WTC11 (cell line): ENCODE data around the gene LCN15. TPM values are rescaled to one million over a fixed set of nuclear protein-coding genes. Genes with fewer than 3 reads are reported as not detected.

Experiments
- ATAC-seq: fragments of 200-7000 bp; cut with Tn5 transposase; 2 replicates; pipeline ENCODE4 v1.10.0; 2021; ENCODE audit warnings: mild to moderate bottlenecking, moderate library complexity
- CTCF ChIA-PET: fragments of 300-600 bp; sonication (Branson Sonifier 250); formaldehyde crosslinking; loops from one replicate; lab custom pipeline; 2021; ENCODE audit warnings: antibody characterized with exemption; lab: Charles Lee
- POLR2A ChIA-PET: fragments of 350-600 bp; sonication (Branson Sonifier 250); formaldehyde crosslinking; loops from one replicate; lab custom pipeline; 2021; ENCODE audit warnings: antibody characterized with exemption; lab: Charles Lee
- DNase-seq: peaks from one replicate; pipeline ENCODE4 v3.0.0; 2021; ENCODE audit warnings: low spot score
- H3K27ac Mint-ChIP-seq: 2 replicates; pipeline ENCODE4 v1.8.0; 2021; ENCODE audit warnings: mixed read lengths
- H3K27me3 Mint-ChIP-seq: 2 replicates; pipeline ENCODE4 v1.8.0; 2021; ENCODE audit warnings: low read depth, mild to moderate bottlenecking, moderate library complexity, mixed read lengths
- H3K36me3 Mint-ChIP-seq: 2 replicates; pipeline ENCODE4 v1.8.0; 2021; ENCODE audit warnings: mixed read lengths
- H3K4me1 Mint-ChIP-seq: 2 replicates; pipeline ENCODE4 v1.8.0; 2022; ENCODE audit warnings: mixed read lengths
- H3K4me3 Mint-ChIP-seq: 2 replicates; pipeline ENCODE4 v1.8.0; 2021; ENCODE audit warnings: mild to moderate bottlenecking, moderate library complexity, mixed read lengths
- H3K9me3 Mint-ChIP-seq: 2 replicates; pipeline ENCODE4 v1.8.0; 2021; ENCODE audit warnings: mixed read lengths
- CDX4 ChIP-seq: fragments of 250-450 bp; sonication (Bioruptor Pico); IDR thresholded peaks from 2 replicates; pipeline ENCODE4 v1.9.0; 2021; ENCODE audit warnings: moderate library complexity, mild to moderate bottlenecking, inconsistent platforms, borderline replicate concordance
- E2F4 ChIP-seq: sonication (generic); formaldehyde crosslinking; IDR thresholded peaks from 2 replicates; pipeline ENCODE4 v1.8.1; 2022; ENCODE audit warnings: low read depth, mild to moderate bottlenecking, moderate library complexity, missing genetic modification reagents, borderline replicate concordance
- EMX1 ChIP-seq: fragments of 250-450 bp; sonication (Bioruptor Pico); IDR thresholded peaks from 2 replicates; pipeline ENCODE4 v1.8.0; 2021; ENCODE audit warnings: mild to moderate bottlenecking
- FOXK1 ChIP-seq: sonication (generic); formaldehyde crosslinking; IDR thresholded peaks from 2 replicates; pipeline ENCODE4 v1.8.0; 2022; ENCODE audit warnings: mild to moderate bottlenecking, moderate library complexity, missing genetic modification reagents
- JUN ChIP-seq: sonication (generic); formaldehyde crosslinking; IDR thresholded peaks from 2 replicates; pipeline ENCODE4 v1.8.0; 2023; ENCODE audit warnings: mild to moderate bottlenecking, missing genetic modification reagents
- MAX ChIP-seq: sonication (generic); formaldehyde crosslinking; IDR thresholded peaks from 2 replicates; pipeline ENCODE4 v1.8.0; 2022; ENCODE audit warnings: mild to moderate bottlenecking, missing genetic modification reagents
- MLX ChIP-seq: sonication (generic); formaldehyde crosslinking; IDR thresholded peaks from 2 replicates; pipeline ENCODE4 v1.8.1; 2023; ENCODE audit warnings: mild to moderate bottlenecking, missing genetic modification reagents, moderate library complexity
- NFATC4 ChIP-seq: fragments of 250-450 bp; sonication (Bioruptor Pico); IDR thresholded peaks from 2 replicates; pipeline ENCODE4 v1.9.0; 2021; ENCODE audit warnings: mild to moderate bottlenecking
- RELA ChIP-seq: sonication (generic); formaldehyde crosslinking; IDR thresholded peaks from 2 replicates; pipeline ENCODE4 v1.8.1; 2022; ENCODE audit warnings: missing genetic modification reagents, mild to moderate bottlenecking, borderline replicate concordance
- SMAD4 ChIP-seq: sonication (generic); formaldehyde crosslinking; IDR thresholded peaks from 2 replicates; pipeline ENCODE4 v1.8.0; 2022; ENCODE audit warnings: mild to moderate bottlenecking, missing genetic modification reagents
- SOX15 ChIP-seq: fragments of 250-450 bp; sonication (Bioruptor Pico); IDR thresholded peaks from 2 replicates; pipeline ENCODE4 v1.9.0; 2021; ENCODE audit warnings: mild to moderate bottlenecking
- SP1 ChIP-seq: sonication (generic); formaldehyde crosslinking; conservative IDR thresholded peaks from 2 replicates; pipeline ENCODE4 v1.8.1; 2022; ENCODE audit warnings: missing genetic modification reagents
- STAT6 ChIP-seq: sonication (generic); formaldehyde crosslinking; conservative IDR thresholded peaks from 2 replicates; pipeline ENCODE4 v1.8.1; 2023; ENCODE audit warnings: mild to moderate bottlenecking, low read depth, missing genetic modification reagents, moderate library complexity
- TEAD4 ChIP-seq: sonication (generic); formaldehyde crosslinking; IDR thresholded peaks from 2 replicates; pipeline ENCODE4 v1.8.0; 2022; ENCODE audit warnings: mild to moderate bottlenecking, missing genetic modification reagents
- TP53 ChIP-seq: sonication (generic); formaldehyde crosslinking; IDR thresholded peaks from 2 replicates; pipeline ENCODE4 v1.8.1; 2023; ENCODE audit warnings: mild to moderate bottlenecking, missing genetic modification reagents
- ZBTB21 ChIP-seq: sonication (generic); formaldehyde crosslinking; IDR thresholded peaks from 2 replicates; pipeline ENCODE4 v1.8.1; 2023; ENCODE audit warnings: mild to moderate bottlenecking, missing genetic modification reagents, borderline replicate concordance
- ZNF219 ChIP-seq: sonication (generic); formaldehyde crosslinking; IDR thresholded peaks from 2 replicates; pipeline ENCODE4 v1.8.0; 2023; ENCODE audit warnings: missing genetic modification reagents, mild to moderate bottlenecking, borderline replicate concordance
- ZNF232 ChIP-seq: sonication (generic); formaldehyde crosslinking; IDR thresholded peaks from 2 replicates; pipeline ENCODE4 v1.8.0; 2022; ENCODE audit warnings: mild to moderate bottlenecking, missing genetic modification reagents
- ZNF512 ChIP-seq: sonication (generic); formaldehyde crosslinking; IDR thresholded peaks from 2 replicates; pipeline ENCODE4 v1.8.1; 2022; ENCODE audit warnings: missing genetic modification reagents, borderline replicate concordance
- total RNA-seq: library from RNA; stranded (reverse); gene quantifications from 3 replicates; pipeline ENCODE4 v1.2.3, GENCODE V29; 2021
- TF ChIP-seq, protein P1 (sequence below): sonication (generic); formaldehyde crosslinking; IDR thresholded peaks from 2 replicates; pipeline ENCODE4 v1.8.1; 2022; ENCODE audit warnings: mild to moderate bottlenecking, moderate library complexity, missing genetic modification reagents
- TF ChIP-seq, protein P2 (sequence below): sonication (generic); formaldehyde crosslinking; IDR thresholded peaks from 2 replicates; pipeline ENCODE4 v1.8.0; 2022; ENCODE audit warnings: mild to moderate bottlenecking, missing genetic modification reagents
- TF ChIP-seq, protein P3 (sequence below): sonication (generic); formaldehyde crosslinking; conservative IDR thresholded peaks from 2 replicates; pipeline ENCODE4 v1.8.1; 2022; ENCODE audit warnings: mild to moderate bottlenecking, missing genetic modification reagents

Gene LCN15
- total RNA-seq, 1 experiment from 2014 or later, result 0.52 TPM

GRCh38 chr9:136790640-136791515 is 26.6 kb upstream of the LCN15 start, which contains the start of gene TMEM141:
Gene TMEM141, plus strand, starts transcription at chr9:136791344. Its CDS starts 27 bp downstream, at chr9:136791371.
- peak within 1 kb of the TSS; percentile 88 for H3K27ac Mint-ChIP-seq
- ChIA-PET CTCF (interaction anchor here (0.5 to 3.1 kb wide), 25 partner anchors 10 to 739 kb away, joined by 3 to 28 read pairs (median 4); partner anchors contain the start of genes AJM1, LCN8, NPDC1 and RABL6), POLR2A (interaction anchor here (1.0 kb wide), 1 partner anchor 30 kb away, joined by 4 read pairs; no protein-coding TSS in a partner anchor)
- DNase-seq (peak; percentile 100), ATAC-seq (peak; percentile 92)
- peaks cover 3% of the 10 kb centered on the region; the same call in 1 of the 2 replicates for H3K36me3 Mint-ChIP-seq
- H3K9me3 Mint-ChIP-seq, result no peaks in the 10 kb centered on the region
- TF ChIP-seq TEAD4 (CRISPR knock-in tag) (no peak), RELA (CRISPR knock-in tag) (no peak), MAX (CRISPR knock-in tag) (no peak), ZBTB21 (CRISPR knock-in tag) (no peak), SP1 (CRISPR knock-in tag) (peak; percentile 67; the same call in 1 of the 2 replicates)
- TF ChIP-seq, protein P1, sequence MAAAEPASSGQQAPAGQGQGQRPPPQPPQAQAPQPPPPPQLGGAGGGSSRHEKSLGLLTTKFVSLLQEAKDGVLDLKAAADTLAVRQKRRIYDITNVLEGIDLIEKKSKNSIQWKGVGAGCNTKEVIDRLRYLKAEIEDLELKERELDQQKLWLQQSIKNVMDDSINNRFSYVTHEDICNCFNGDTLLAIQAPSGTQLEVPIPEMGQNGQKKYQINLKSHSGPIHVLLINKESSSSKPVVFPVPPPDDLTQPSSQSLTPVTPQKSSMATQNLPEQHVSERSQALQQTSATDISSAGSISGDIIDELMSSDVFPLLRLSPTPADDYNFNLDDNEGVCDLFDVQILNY (CRISPR knock-in tag), result peak; percentile 15; the same call in 1 of the 2 replicates
- TF ChIP-seq, all 79 proteins: peak for 2
- H3K4me3 Mint-ChIP-seq, result peak within 1 kb of the TSS; percentile 78
- peaks cover 19% of the 10 kb centered on the region for H3K4me1 Mint-ChIP-seq
- H3K27me3 Mint-ChIP-seq, result peaks cover 4% of the 10 kb centered on the region; the same call in 1 of the 2 replicates

DNA sequence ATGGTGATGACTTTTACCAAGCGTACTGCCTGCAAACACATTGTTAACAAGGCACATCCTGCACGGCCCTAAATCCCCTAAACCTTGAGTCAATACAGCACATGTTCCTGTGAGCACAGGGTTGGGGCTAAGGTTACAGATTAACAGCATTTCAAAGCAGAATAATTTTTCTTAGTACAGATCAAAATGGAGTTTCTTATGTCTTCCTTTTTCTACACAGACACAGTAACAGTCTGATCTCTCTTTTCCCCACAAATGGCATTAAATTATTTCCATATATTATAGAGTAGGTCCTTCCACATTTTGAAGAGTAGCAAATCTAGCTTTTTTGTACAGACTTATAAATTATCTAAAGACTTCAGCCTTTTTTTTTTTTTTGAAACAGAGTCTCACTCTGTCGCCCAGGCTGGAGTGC is 25.2 kb upstream of the LCN15 start:
- H3K4me1 Mint-ChIP-seq, result peaks cover 19% of the 10 kb centered on the region
- H3K36me3 Mint-ChIP-seq, result peaks cover 3% of the 10 kb centered on the region; the same call in 1 of the 2 replicates
- H3K9me3 Mint-ChIP-seq, result no peaks in the 10 kb centered on the region
- DNase-seq (no peak), ATAC-seq (no peak)
- H3K27ac Mint-ChIP-seq, result no peak overlapping the region
- peaks cover 4% of the 10 kb centered on the region; the same call in 1 of the 2 replicates for H3K27me3 Mint-ChIP-seq
- POLR2A ChIA-PET, result no interaction called here
- CTCF ChIA-PET, result no interaction called here
- H3K4me3 Mint-ChIP-seq, result no peak overlapping the region
- TF ChIP-seq NFATC4 (CRISPR knock-in tag) (no peak), ZNF232 (no peak), SOX15 (no peak), SMAD4 (CRISPR knock-in tag) (no peak), EMX1 (CRISPR knock-in tag) (no peak), MLX (CRISPR knock-in tag) (no peak), TP53 (CRISPR knock-in tag) (no peak), ZNF219 (CRISPR knock-in tag) (no peak), FOXK1 (CRISPR knock-in tag) (no peak), E2F4 (CRISPR knock-in tag) (no peak), ZNF512 (CRISPR knock-in tag) (no peak), JUN (CRISPR knock-in tag) (no peak), CDX4 (no peak), STAT6 (CRISPR knock-in tag) (no peak), MAX (CRISPR knock-in tag) (no peak)
- TF ChIP-seq, protein P2, sequence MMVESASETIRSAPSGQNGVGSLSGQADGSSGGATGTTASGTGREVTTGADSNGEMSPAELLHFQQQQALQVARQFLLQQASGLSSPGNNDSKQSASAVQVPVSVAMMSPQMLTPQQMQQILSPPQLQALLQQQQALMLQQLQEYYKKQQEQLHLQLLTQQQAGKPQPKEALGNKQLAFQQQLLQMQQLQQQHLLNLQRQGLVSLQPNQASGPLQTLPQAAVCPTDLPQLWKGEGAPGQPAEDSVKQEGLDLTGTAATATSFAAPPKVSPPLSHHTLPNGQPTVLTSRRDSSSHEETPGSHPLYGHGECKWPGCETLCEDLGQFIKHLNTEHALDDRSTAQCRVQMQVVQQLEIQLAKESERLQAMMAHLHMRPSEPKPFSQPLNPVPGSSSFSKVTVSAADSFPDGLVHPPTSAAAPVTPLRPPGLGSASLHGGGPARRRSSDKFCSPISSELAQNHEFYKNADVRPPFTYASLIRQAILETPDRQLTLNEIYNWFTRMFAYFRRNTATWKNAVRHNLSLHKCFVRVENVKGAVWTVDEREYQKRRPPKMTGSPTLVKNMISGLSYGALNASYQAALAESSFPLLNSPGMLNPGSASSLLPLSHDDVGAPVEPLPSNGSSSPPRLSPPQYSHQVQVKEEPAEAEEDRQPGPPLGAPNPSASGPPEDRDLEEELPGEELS (CRISPR knock-in tag), result no peak
- TF ChIP-seq, protein P3, sequence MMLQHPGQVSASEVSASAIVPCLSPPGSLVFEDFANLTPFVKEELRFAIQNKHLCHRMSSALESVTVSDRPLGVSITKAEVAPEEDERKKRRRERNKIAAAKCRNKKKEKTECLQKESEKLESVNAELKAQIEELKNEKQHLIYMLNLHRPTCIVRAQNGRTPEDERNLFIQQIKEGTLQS (CRISPR knock-in tag), result no peak
